ENCODE results near the gene RCN2.
"Not testable (repeated sequence)": the region's sequence is repeated elsewhere in the genome, so short reads cannot be mapped to it uniquely, and the experiment has no call there.

The RCN2 gene

GRCh38 chr15:76931397-76932134 lies at the start of gene RCN2:
Gene RCN2, plus strand, starts transcription at chr15:76931749. Its CDS starts 93 bp downstream, at chr15:76931842.
- peak; percentile 80 to 94 for DNase-seq

DNA sequence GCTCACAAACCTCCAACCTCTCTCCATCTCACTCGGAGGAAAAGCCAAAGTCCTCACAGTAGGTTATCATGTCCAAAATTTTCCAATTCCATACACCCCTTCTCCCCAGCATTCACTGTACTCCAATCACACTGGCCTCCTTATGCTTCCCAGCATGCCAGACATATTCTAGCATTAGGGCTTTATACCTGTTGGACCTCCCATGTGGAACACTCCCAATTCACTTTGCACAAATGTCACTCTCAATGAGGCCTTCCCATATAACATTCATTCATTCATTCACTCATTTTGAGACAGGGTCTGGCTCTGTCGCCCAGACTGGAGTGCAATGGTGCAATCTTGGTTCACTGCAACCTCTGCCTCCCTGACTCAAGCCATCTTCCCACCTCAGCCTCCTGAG lies 46.3 kb upstream of the RCN2 start:
- no peak for DNase-seq

- not testable (repeated sequence) for DNase-seq
Observed at GRCh38 chr15:76887280-76888141, 44.0 kb upstream of the RCN2 start.

DNA sequence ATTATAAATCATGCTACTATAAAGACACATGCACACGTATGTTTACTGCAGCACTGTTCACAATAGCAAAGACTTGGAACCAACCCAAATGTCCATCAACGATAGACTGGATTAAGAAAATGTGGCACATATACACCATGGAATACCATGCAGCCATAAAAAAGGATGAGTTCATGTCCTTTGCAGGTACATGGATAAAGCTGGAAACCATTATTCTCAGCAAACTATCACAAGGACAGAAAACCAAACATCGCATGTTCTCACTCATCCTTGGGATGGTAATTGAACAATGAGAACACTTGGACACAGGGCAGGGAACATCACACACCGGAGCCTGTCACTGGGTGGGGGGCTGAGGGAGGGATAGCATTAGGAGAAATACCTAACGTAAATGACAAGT lies 38.7 kb upstream of the RCN2 start:
- DNase-seq, result not testable (repeated sequence)

GRCh38 chr15:76894174-76894573 lies 37.4 kb upstream of the RCN2 start:
- DNase-seq, result no peak

DNA sequence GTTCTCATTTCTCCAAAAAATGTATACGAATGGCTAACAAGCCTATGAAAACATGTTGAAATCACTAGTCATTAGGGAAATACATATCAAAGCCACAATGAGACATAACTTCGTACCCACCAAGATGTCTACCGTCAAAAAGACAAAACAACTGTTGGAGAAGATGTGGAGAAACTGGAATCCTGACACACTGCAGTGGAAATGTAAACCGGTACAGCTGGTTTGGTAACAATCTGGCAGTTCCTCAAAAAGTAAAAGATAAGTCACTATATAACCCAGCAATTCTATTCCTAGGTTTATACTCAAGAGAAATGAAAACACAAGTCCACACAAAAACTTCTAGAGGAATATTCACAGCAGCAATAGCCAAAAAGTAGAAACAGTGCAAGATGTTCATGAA lies 33.4 kb upstream of the RCN2 start:
- no peak for DNase-seq

DNA sequence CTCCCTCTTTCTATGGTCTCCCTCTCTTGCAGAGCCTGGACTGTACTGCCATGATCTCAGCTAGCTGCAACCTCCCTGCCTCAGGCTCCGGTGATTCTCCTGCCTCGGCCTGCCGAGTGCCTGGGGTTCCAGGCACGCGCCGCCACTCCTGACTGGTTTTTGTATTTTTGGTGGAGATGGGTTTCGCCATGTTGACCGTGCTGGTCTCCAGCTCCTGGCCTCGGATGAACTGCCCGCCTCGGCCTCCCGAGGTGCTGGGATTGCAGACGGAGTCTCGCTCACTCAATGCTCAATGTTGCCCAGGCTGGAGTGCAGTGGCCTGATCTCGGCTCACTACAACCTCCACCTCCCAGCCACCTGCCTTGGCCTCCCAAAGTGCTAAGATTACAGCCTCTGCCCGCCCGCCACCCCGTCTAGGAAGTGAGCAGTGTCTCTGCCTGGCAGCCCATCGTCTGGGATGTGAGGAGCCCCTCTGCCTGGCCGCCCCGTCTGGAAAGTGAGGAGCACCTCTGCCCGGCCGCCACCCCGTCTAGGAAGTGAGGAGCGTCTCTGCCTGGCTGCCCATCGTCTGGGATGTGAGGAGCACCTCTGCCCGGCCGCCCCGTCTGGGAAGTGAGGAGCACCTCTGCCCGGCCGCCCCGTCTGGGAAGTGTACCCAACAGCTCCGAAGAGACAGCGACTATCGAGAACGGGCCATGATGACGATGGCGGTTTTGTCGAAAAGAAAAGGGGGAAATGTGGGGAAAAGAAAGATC lies 32.2 kb upstream of the RCN2 start:
- not testable (repeated sequence) for DNase-seq

GRCh38 chr15:76899931-76900310 lies 31.6 kb upstream of the RCN2 start:
- DNase-seq, result not testable (repeated sequence)

DNA sequence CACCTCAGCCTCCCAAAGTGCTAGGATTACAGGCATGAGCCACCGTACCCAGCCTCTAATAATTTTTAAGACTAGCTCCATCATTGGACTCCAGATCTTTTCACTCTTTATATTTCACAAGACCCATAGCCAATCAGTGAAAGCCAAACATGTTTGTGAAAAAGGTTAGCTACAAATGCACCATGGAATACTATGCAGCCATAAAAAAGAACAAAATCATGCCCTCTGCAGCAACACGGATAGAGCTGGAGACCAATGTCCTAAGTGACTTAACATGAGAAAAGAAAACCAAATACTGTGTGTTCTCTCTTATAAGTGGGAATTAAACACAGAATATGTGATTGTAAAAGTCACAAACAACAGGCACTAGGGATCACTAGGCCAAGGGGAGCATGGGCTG lies 29.6 kb upstream of the RCN2 start:
- DNase-seq, result no peak

GRCh38 chr15:76903251-76903681 lies 28.3 kb upstream of the RCN2 start:
- peak in 1 of 2 experiments; percentile 4 for DNase-seq

- no peak for DNase-seq
Observed at GRCh38 chr15:76904461-76905012, 27.0 kb upstream of the RCN2 start.

- DNase-seq, result peak; percentile 70 to 92
Observed at GRCh38 chr15:76905013-76905839, 26.3 kb upstream of the RCN2 start, which contains the start of gene SCAPER. Gene SCAPER, minus strand, starts transcription at chr15:76905340. Its CDS starts 21,523 bp downstream, at chr15:76883817.

DNA sequence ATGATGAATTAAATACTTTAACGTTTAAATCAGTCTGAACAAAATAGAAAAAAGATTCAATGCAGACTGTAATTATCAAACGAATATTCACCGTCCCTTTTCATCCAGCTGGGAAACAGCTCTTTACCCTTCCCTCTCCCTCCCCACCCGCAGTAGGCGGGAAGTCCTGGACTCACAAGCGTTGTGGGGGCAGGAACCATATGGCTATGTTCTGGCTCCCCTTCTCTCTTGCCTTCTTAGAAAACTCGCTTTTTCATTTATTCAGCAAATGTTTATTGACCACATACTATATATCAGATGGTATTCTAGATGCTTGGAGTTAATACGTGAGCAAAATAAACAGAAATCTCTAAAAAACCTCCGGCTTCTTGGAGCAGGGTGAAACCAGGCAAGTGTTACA lies 25.7 kb upstream of the RCN2 start:
- DNase-seq, result no peak

- DNase-seq, result no peak
Observed at GRCh38 chr15:76912430-76912829, 19.1 kb upstream of the RCN2 start.

GRCh38 chr15:76913737-76914136 lies 17.8 kb upstream of the RCN2 start:
- no peak for DNase-seq

- no peak for DNase-seq
Observed at GRCh38 chr15:76916369-76916768, 15.2 kb upstream of the RCN2 start.

GRCh38 chr15:76928201-76928600 lies 3.3 kb upstream of the RCN2 start:
- no peak for DNase-seq

DNA sequence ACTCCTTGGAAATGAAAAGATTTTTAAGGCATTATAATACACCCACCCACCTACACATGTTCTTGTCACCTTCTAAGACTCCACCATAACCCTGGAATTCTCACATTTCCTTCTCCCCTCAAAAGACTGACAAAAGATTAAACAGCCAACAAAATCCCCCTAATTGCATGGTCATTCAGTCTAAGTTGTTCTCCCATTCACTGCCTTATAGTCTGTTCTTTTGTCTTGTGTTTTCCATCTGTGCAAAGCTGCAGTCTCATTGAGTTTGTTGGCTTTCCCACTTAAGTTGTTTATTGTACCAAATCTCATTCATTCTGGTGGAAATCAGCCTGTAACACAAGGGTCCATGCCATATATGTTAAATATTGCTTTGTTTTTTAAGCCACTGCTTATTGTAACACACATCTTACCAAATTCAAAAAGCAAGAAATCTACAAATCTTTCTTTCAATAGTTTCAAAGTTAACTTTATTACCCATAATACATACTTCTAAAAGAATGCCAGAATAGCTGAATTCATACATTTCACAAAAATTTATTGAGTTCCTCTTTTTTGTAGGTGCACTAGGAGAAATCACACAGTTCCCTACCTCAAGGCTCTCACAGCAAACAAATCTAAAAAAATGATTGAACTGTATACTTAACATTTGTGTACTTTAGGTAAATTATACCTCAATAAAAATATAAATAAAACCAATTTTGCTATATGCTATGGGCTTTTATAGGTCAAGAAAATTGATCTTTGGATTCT lies 2.4 kb upstream of the RCN2 start:
- DNase-seq, result no peak

GRCh38 chr15:76930831-76931396 lies 635 bp upstream of the RCN2 start:
- DNase-seq, result no peak

- DNase-seq, result no peak
Observed at GRCh38 chr15:76932135-76932966, 802 bp downstream of the RCN2 start.

Measured in NCI-H446 (cell line).